Measurements from ENCODE around the gene BCKDHA. TPM values are rescaled to one million over a fixed set of nuclear protein-coding genes. Genes with fewer than 3 reads are reported as not detected.
"Not testable (repeated sequence)": the region's sequence is repeated elsewhere in the genome, so short reads cannot be mapped to it uniquely, and the experiment has no call there.

The BCKDHA gene
- total RNA-seq, 3 donors from 2014 or later = 40.3 to 54.6 (median 53.1) TPM

- no peaks in the 10 kb centered on the region for H3K27me3 ChIP-seq
- peaks cover 6 to 7% of the 10 kb centered on the region in 2 donors for H3K4me1 ChIP-seq
- no peaks in the 10 kb centered on the region for H3K36me3 ChIP-seq
- no peak overlapping the region for H3K4me3 ChIP-seq
- no peak for DNase-seq (ENCODE audit: low spot score in 2 of 2)
- H3K27ac ChIP-seq = no peak overlapping the region
- intact Hi-C loops (cut with DNase I; ENCODE audit: low total_unique reads) = no loop called here
- no peak for TF ChIP-seq CTCF (IDR thresholded peaks at IDR 0.05)
- H3K9me3 ChIP-seq = no peaks in the 10 kb centered on the region
Observed at GRCh38 chr19:41369769-41370168, 27.8 kb upstream of the BCKDHA start.

- H3K27ac ChIP-seq; H3K9me3 ChIP-seq; intact Hi-C loops (cut with DNase I; ENCODE audit: low total_unique reads); H3K36me3 ChIP-seq; H3K27me3 ChIP-seq; DNase-seq (ENCODE audit: low spot score in 2 of 2); H3K4me3 ChIP-seq: not testable (repeated sequence)
- peaks cover 6 to 14% of the 10 kb centered on the region in 2 donors for H3K4me1 ChIP-seq
Observed at GRCh38 chr19:41371119-41371518, 26.5 kb upstream of the BCKDHA start.

- DNase-seq (ENCODE audit: low spot score in 2 of 2) = no peak
- intact Hi-C loops (cut with DNase I; ENCODE audit: low total_unique reads) = no loop called here
Observed at GRCh38 chr19:41371541-41371940, 26.1 kb upstream of the BCKDHA start.

GRCh38 chr19:41372501-41372900 lies 25.1 kb upstream of the BCKDHA start:
- Histone ChIP-seq H3K4me1 (peaks cover 8 to 14% of the 10 kb centered on the region in 2 donors), H3K27me3 (no peaks in the 10 kb centered on the region), H3K4me3 (no peak overlapping the region), H3K9me3 (no peaks in the 10 kb centered on the region), H3K27ac (no peak overlapping the region), H3K36me3 (no peaks in the 10 kb centered on the region)
- TF ChIP-seq POLR2AphosphoS5 (IDR thresholded peaks at IDR 0.05) = no peak
- TF ChIP-seq POLR2A (IDR thresholded peaks at IDR 0.05) = no peak
- TF ChIP-seq CTCF (IDR thresholded peaks at IDR 0.05) = no peak
- DNase-seq (ENCODE audit: low spot score in 2 of 2) = no peak
- intact Hi-C loops (cut with DNase I; ENCODE audit: low total_unique reads) = no loop called here

More at GRCh38 chr19:41371541-41371940, 26.1 kb upstream of the BCKDHA start:
- Histone ChIP-seq H3K4me1 (peaks cover 6 to 14% of the 10 kb centered on the region in 2 donors), H3K27ac (no peak overlapping the region), H3K27me3 (no peaks in the 10 kb centered on the region), H3K36me3 (no peaks in the 10 kb centered on the region), H3K4me3 (no peak overlapping the region), H3K9me3 (no peaks in the 10 kb centered on the region)
- TF ChIP-seq POLR2AphosphoS5 (IDR thresholded peaks at IDR 0.05) = no peak
- TF ChIP-seq POLR2A (IDR thresholded peaks at IDR 0.05) = no peak
- TF ChIP-seq CTCF (IDR thresholded peaks at IDR 0.05) = no peak

- DNase-seq (ENCODE audit: low spot score in 2 of 2) = peak in 1 of 2 donors; percentile 89
- Histone ChIP-seq H3K4me1 (peaks cover 8 to 14% of the 10 kb centered on the region in 2 donors), H3K9me3 (no peaks in the 10 kb centered on the region), H3K27me3 (no peaks in the 10 kb centered on the region), H3K4me3 (peak overlapping the region in 1 of 3 donors; percentile 2), H3K27ac (peak overlapping the region; percentile 4 to 19), H3K36me3 (no peaks in the 10 kb centered on the region)
- TF ChIP-seq POLR2AphosphoS5 (IDR thresholded peaks at IDR 0.05) (peak; percentile 17 to 35 (median 24)), POLR2A (IDR thresholded peaks at IDR 0.05) (no peak)
- intact Hi-C loops (cut with DNase I; ENCODE audit: low total_unique reads) = no loop called here
Observed at GRCh38 chr19:41373993-41374392, 23.6 kb upstream of the BCKDHA start.

GRCh38 chr19:41376241-41376997 lies 21.2 kb upstream of the BCKDHA start, which contains the start of gene TMEM91:
Gene TMEM91, plus strand, starts transcription at chr19:41376533. Its CDS starts 1,777 bp downstream, at chr19:41378310.
- Histone ChIP-seq H3K9me3 (no peaks in the 10 kb centered on the region), H3K27ac (peak within 1 kb of the TSS; percentile 83 to 93), H3K4me3 (peak within 1 kb of the TSS; percentile 65 to 86 (median 72)), H3K27me3 (no peaks in the 10 kb centered on the region), H3K36me3 (no peaks in the 10 kb centered on the region), H3K4me1 (peaks cover 8 to 14% of the 10 kb centered on the region in 2 donors)
- intact Hi-C loops (cut with DNase I; ENCODE audit: low total_unique reads) = no loop called here
- TF ChIP-seq POLR2AphosphoS5 (IDR thresholded peaks at IDR 0.05) (no peak), POLR2A (IDR thresholded peaks at IDR 0.05) (no peak), CTCF (IDR thresholded peaks at IDR 0.05) (no peak)
- no peak for DNase-seq (ENCODE audit: low spot score in 2 of 2)
